ENCODE measurements around the gene PEX10.

GRCh38 chr1:2397007-2397679 lies 15.2 kb downstream of the PEX10 start:
- no peak for TF ChIP-seq CTCF (IDR thresholded peaks at IDR 0.05)
- no peak for TF ChIP-seq POLR2A (IDR thresholded peaks at IDR 0.05)

Measured in esophagus squamous epithelium (tissue), 4 donors.